ENCODE measurements around the gene SPINK5. TPM values are rescaled to one million over a fixed set of nuclear protein-coding genes. Genes with fewer than 3 reads are reported as not detected.

The SPINK5 gene
- polyA plus RNA-seq, 2 of the 4 experiments (the other 2 are of a cell fraction) = not detected

- WGBS (ENCODE audit: missing lambda C conversion rate) = 17% methylated on average over 4 of the region's 4 CpGs
- no peak overlapping the region for H3K4me2 ChIP-seq
- DNase-seq (ENCODE audit: low read depth in 1 of 2, low spot score in 1 of 2) = no peak
- no peak overlapping the region for H3K27ac ChIP-seq
- no peaks in the 10 kb centered on the region for H3K9me3 ChIP-seq
- CTCF ChIA-PET = interaction anchor here (0.8 to 1.7 kb wide), 2 partner anchors 28 to 217 kb away, joined by 4 to 5 read pairs; no protein-coding TSS in a partner anchor
- ATAC-seq = no peak
- no peak overlapping the region for H3K4me3 ChIP-seq
- H3K4me1 ChIP-seq = no peaks in the 10 kb centered on the region
- POLR2A ChIA-PET = no interaction called here
- no peak for FAIRE-seq
- TF ChIP-seq, protein P1, sequence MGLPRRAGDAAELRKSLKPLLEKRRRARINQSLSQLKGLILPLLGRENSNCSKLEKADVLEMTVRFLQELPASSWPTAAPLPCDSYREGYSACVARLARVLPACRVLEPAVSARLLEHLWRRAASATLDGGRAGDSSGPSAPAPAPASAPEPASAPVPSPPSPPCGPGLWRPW (IDR thresholded peaks at IDR 0.05) = no peak
- TF ChIP-seq ESRRA (IDR thresholded peaks at IDR 0.05; ENCODE audit: borderline replicate concordance, low read length) (no peak), JUNB (IDR thresholded peaks at IDR 0.05) (no peak), CEBPB (IDR thresholded peaks at IDR 0.05) (no peak), HOXA7 (CRISPR knock-in tag; IDR thresholded peaks at IDR 0.05) (no peak), HOXB13 (CRISPR knock-in tag; IDR thresholded peaks at IDR 0.05; ENCODE audit: low read depth) (no peak), MYC (IDR thresholded peaks at IDR 0.05; ENCODE audit: borderline replicate concordance, low read length) (no peak), HEYL (CRISPR knock-in tag; IDR thresholded peaks at IDR 0.05) (no peak), RCOR1 (IDR thresholded peaks at IDR 0.05; ENCODE audit: low read depth, low read length) (no peak), NFE2L2 (conservative IDR thresholded peaks at IDR 0.05; ENCODE audit: low read length) (no peak), HOXB5 (CRISPR knock-in tag; IDR thresholded peaks at IDR 0.05) (no peak), CBX8 (IDR thresholded peaks at IDR 0.05) (no peak), ZNF302 (CRISPR knock-in tag; IDR thresholded peaks at IDR 0.05) (no peak), HDAC2 (IDR thresholded peaks at IDR 0.05) (no peak), POLR2AphosphoS2 (conservative IDR thresholded peaks at IDR 0.05; ENCODE audit: low read length) (no peak), GATA3 (IDR thresholded peaks at IDR 0.05; ENCODE audit: borderline replicate concordance) (no peak), POLR2A (IDR thresholded peaks at IDR 0.05; ENCODE audit: low read length) (no peak), RAD21 (conservative IDR thresholded peaks at IDR 0.05 in 1 of 2, IDR thresholded peaks at IDR 0.05 in 1 of 2) (no peak), BCL3 (IDR thresholded peaks at IDR 0.05) (no peak)
- TF ChIP-seq, protein P2, sequence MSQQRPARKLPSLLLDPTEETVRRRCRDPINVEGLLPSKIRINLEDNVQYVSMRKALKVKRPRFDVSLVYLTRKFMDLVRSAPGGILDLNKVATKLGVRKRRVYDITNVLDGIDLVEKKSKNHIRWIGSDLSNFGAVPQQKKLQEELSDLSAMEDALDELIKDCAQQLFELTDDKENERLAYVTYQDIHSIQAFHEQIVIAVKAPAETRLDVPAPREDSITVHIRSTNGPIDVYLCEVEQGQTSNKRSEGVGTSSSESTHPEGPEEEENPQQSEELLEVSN (IDR thresholded peaks at IDR 0.05; ENCODE audit: borderline replicate concordance, low read depth) = no peak
These were observed 102.9 kb downstream of the SPINK5 start for GRCh38 chr5:148166550-148167283.

GRCh38 chr5:148168246-148168645, 104.5 kb downstream of the SPINK5 start, which contains the start of gene SPINK14:
Gene SPINK14, plus strand, starts transcription at chr5:148168546. Its CDS starts 1,187 bp downstream, at chr5:148169733.
- H3K9me3 ChIP-seq = no peaks in the 10 kb centered on the region
- H3K4me3 ChIP-seq = no peak within 1 kb of the TSS
- no peak within 1 kb of the TSS for H3K4me2 ChIP-seq
- WGBS (ENCODE audit: missing lambda C conversion rate) = 25% methylated on average over 1 of the region's 1 CpG
- ATAC-seq (no peak), DNase-seq (ENCODE audit: low read depth in 1 of 2, low spot score in 1 of 2) (no peak), FAIRE-seq (no peak)
- ChIA-PET CTCF (interaction anchor here (1.9 kb wide), 1 partner anchor 11 kb away, joined by 9 read pairs; no protein-coding TSS in a partner anchor), POLR2A (no interaction called here)
- no peaks in the 10 kb centered on the region for H3K4me1 ChIP-seq
- TF ChIP-seq NPAS2 (CRISPR knock-in tag; IDR thresholded peaks at IDR 0.05; ENCODE audit: borderline replicate concordance) (no peak), POLR2AphosphoS2 (conservative IDR thresholded peaks at IDR 0.05; ENCODE audit: low read length) (no peak), PHF8 (IDR thresholded peaks at IDR 0.05; ENCODE audit: borderline replicate concordance, low read depth) (no peak), TFCP2L1 (CRISPR knock-in tag; IDR thresholded peaks at IDR 0.05) (no peak), BCL3 (IDR thresholded peaks at IDR 0.05) (no peak), ZSCAN20 (CRISPR knock-in tag; IDR thresholded peaks at IDR 0.05) (no peak)
- H3K27ac ChIP-seq = no peak within 1 kb of the TSS
